ENCODE results near the gene SAP130. TPM values are rescaled to one million over a fixed set of nuclear protein-coding genes. Genes with fewer than 3 reads are reported as not detected.

Gene SAP130
- total RNA-seq, 1 donor from 2014 or later, result 51.7 TPM

DNA sequence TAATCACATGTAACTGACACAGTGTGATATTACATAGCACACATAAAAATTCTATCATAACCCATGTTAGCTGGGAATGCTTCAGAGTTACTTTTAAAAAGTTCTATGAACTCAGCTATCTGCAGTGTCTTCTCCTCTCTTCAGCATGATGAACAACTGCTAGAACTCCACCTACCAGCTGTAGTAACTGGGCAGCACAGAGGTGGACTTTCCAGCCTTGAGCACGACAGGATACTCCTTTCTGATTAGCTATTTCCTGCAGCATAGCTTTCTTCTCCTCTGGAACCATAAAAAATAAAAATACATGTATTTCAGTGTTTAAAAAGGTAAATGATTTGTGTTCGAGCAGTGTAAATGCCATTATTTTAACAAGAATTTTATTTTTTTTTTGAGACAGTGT, 82.6 kb downstream of the SAP130 start:
- no peak overlapping the region for H3K4me3 Mint-ChIP-seq
- DNase-seq (ENCODE audit: low read depth, low spot score), result no peak
- no peak overlapping the region for H3K27ac Mint-ChIP-seq (ENCODE audit: unreplicated experiment)
- H3K36me3 Mint-ChIP-seq (ENCODE audit: low read depth), result peaks cover 26% of the 10 kb centered on the region
- H3K9me3 Mint-ChIP-seq, result no peaks in the 10 kb centered on the region
- H3K27me3 Mint-ChIP-seq (ENCODE audit: low read depth), result no peaks in the 10 kb centered on the region
- H3K4me1 Mint-ChIP-seq, result no peaks in the 10 kb centered on the region
- TF ChIP-seq CTCF (conservative IDR thresholded peaks at IDR 0.05), result no peak

GRCh38 chr2:127943186-127943585, 84.7 kb downstream of the SAP130 start:
- H3K36me3 Mint-ChIP-seq (ENCODE audit: low read depth), result peaks cover 20% of the 10 kb centered on the region
- DNase-seq (ENCODE audit: low read depth, low spot score), result no peak
- TF ChIP-seq CTCF (conservative IDR thresholded peaks at IDR 0.05), result no peak
- H3K27me3 Mint-ChIP-seq (ENCODE audit: low read depth), result no peaks in the 10 kb centered on the region
- no peak overlapping the region for H3K4me3 Mint-ChIP-seq
- H3K4me1 Mint-ChIP-seq, result no peaks in the 10 kb centered on the region
- no peak overlapping the region for H3K27ac Mint-ChIP-seq (ENCODE audit: unreplicated experiment)
- no peaks in the 10 kb centered on the region for H3K9me3 Mint-ChIP-seq

GRCh38 chr2:127942002-127942401, 85.9 kb downstream of the SAP130 start:
- Mint-ChIP-seq H3K36me3 (ENCODE audit: low read depth) (peaks cover 17% of the 10 kb centered on the region), H3K9me3 (no peaks in the 10 kb centered on the region), H3K27ac (ENCODE audit: unreplicated experiment) (no peak overlapping the region), H3K27me3 (ENCODE audit: low read depth) (no peaks in the 10 kb centered on the region), H3K4me1 (peaks cover under 1% of the 10 kb centered on the region), H3K4me3 (no peak overlapping the region)
- no peak for DNase-seq (ENCODE audit: low read depth, low spot score)
- no peak for TF ChIP-seq CTCF (conservative IDR thresholded peaks at IDR 0.05)

DNA sequence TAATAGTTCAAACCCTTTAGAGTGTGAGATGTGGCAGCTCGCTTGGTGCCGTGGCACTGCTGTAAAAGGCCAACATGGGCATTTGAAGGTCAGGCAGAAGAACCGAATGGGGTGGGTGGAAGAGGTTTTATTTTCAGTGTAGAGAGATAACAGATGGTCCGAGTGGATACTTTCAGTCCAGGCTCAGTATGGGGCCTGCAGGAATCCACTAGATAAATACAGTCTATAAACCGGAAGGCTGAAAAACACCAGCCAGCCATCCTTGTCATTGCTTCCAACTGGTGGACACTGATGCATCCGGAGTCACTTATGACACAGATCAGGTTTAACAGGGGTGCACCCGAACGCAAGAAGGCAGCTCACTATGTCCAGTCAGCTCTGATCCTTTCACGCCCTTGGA, 86.4 kb downstream of the SAP130 start:
- Mint-ChIP-seq H3K4me3 (no peak overlapping the region), H3K27me3 (ENCODE audit: low read depth) (no peaks in the 10 kb centered on the region), H3K27ac (ENCODE audit: unreplicated experiment) (no peak overlapping the region), H3K9me3 (no peaks in the 10 kb centered on the region), H3K36me3 (ENCODE audit: low read depth) (peaks cover 14% of the 10 kb centered on the region), H3K4me1 (peaks cover 5% of the 10 kb centered on the region)
- TF ChIP-seq CTCF (conservative IDR thresholded peaks at IDR 0.05), result no peak
- DNase-seq (ENCODE audit: low read depth, low spot score), result no peak

DNA sequence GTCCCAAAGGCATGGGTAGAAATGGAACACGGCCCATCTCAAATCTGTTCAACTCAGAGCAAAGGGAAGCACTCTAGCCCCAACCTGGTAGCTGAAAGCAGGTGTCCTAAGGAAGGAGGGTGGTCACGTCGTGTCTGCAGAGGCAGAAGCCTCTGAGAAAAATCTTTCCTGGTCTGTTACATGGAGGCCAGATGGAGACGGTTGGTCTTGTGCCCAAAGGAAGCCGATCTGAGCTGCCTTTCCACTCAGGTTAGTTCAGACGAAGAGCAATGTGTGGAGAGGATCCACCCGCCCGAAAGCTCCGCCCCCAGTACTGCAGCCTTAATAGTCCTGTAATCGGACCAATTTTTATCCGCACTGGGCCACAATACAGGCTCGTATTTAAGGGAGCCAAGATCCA, 87.2 kb downstream of the SAP130 start:
- no peak for TF ChIP-seq CTCF (conservative IDR thresholded peaks at IDR 0.05)
- peaks cover 9% of the 10 kb centered on the region for H3K36me3 Mint-ChIP-seq (ENCODE audit: low read depth)
- H3K27ac Mint-ChIP-seq (ENCODE audit: unreplicated experiment), result no peak overlapping the region
- no peak for DNase-seq (ENCODE audit: low read depth, low spot score)
- no peaks in the 10 kb centered on the region for H3K9me3 Mint-ChIP-seq
- H3K4me1 Mint-ChIP-seq, result peaks cover 5% of the 10 kb centered on the region
- H3K4me3 Mint-ChIP-seq, result no peak overlapping the region
- H3K27me3 Mint-ChIP-seq (ENCODE audit: low read depth), result no peaks in the 10 kb centered on the region

DNA sequence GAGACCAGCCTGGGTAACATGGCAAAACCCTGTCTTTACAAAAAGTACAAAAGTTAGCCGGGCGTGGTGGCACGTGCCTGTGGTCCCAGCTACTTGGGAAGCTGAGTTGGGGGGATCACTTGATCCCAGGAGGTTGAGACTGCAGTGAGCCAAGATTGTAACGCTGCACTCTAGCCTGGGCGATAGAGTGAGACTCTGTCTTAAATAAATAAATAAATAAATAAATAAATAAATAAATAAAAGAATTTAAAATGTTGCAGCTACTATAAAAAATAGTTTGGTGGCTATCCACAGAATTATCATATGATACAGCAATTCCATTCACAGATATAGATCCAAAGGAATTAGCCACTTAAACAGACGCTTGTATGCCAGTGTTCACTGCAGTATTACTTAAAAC, 92.5 kb downstream of the SAP130 start:
- H3K4me1 Mint-ChIP-seq, result peaks cover 5% of the 10 kb centered on the region
- H3K27me3 Mint-ChIP-seq (ENCODE audit: low read depth), result no peaks in the 10 kb centered on the region
- no peaks in the 10 kb centered on the region for H3K9me3 Mint-ChIP-seq
- no peak overlapping the region for H3K4me3 Mint-ChIP-seq
- TF ChIP-seq CTCF (conservative IDR thresholded peaks at IDR 0.05), result no peak
- H3K27ac Mint-ChIP-seq (ENCODE audit: unreplicated experiment), result no peak overlapping the region
- DNase-seq (ENCODE audit: low read depth, low spot score), result no peak
- H3K36me3 Mint-ChIP-seq (ENCODE audit: low read depth), result no peaks in the 10 kb centered on the region
